GM21529 (cell line): Measurements from ENCODE around the gene DTX2.
"Not testable (repeated sequence)": the region's sequence is repeated elsewhere in the genome, so short reads cannot be mapped to it uniquely, and the experiment has no call there.

Source experiments
- ATAC-seq: cut with Tn5 transposase; IDR thresholded peaks from one replicate; pipeline ENCODE4 v1.9.1; 2021; ENCODE audit not compliant: unreplicated experiment

DTX2 gene

GRCh38 chr7:76485822-76486610 is 24.5 kb downstream of the DTX2 start:
- peak; percentile 10 for ATAC-seq

DNA sequence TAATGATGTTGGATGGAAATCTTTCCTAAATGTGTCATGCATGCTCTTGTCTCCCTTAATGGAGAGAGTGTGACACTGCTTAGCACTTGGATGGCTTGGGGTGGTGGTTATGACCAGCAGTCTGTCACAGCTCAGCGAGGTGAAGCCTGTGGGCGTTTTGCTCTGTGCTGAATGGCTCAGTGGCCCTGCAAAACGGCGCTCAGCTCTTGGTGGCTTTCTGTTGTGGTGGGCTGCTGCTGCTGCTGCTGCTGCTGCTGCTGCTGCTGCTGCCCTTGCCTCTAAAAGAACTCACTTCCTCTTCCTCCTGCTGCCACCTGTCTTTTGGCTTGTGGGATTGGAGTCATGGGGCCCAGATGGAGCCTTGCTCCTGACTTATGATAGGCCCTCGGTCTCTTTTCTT is 25.1 kb downstream of the DTX2 start:
- peak; percentile 99 for ATAC-seq

DNA sequence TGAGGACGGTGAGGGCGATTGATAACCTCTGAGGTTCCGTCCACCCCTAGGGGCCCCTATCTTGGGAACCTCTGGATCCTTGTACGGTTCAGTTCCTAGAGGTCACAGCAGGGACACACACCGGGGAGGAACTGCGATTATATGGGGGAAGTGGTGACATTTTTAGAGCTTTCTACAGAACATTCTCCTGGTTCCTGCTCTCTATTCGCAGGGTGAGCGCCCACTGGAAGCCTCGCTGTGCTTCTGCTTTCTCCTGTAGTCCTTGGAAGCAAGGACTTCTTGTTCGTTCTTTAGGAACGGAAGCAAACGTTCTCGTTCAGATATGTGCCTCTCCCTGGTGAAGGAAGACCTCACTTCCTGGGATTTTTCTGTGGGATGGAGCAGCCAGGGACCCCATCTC is 26.5 kb downstream of the DTX2 start:
- not testable (repeated sequence) for ATAC-seq

- not testable (repeated sequence) for ATAC-seq
Observed at GRCh38 chr7:76492139-76492538, 30.6 kb downstream of the DTX2 start.

GRCh38 chr7:76495717-76496116 is 34.2 kb downstream of the DTX2 start:
- ATAC-seq, result not testable (repeated sequence)

GRCh38 chr7:76497918-76498582 is 36.5 kb downstream of the DTX2 start:
- ATAC-seq, result not testable (repeated sequence)

DNA sequence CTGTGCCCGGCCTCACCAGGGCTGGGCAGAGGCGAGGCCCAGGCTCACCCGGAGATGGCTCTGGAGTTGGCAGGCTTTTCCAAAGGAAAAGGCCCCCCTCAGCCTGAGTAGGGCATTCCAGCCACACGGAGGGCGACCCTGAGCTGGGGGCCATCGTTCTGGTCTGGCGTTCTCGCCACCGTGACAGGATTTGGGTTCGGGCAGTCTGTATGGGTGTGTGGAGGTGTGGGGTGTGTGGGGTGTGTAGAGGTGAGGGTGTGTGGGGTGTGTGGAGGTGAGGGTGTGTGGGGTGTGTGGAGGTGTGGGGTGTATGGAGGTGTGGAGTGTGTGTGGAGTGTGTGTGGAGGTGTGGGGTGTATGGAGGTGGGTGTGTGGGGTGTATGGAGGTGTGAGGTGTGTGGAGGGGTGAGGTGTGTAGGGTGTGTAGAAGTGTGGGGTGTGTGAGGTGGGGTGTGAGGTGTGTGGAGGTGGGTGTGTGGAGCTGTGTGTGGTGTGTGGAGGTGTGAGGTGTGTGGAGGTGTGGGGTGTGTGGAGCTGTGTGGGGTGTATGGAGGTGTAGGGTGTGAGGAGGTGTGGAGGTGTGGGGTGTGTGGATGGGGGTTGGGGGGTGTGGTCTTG is 37.2 kb downstream of the DTX2 start:
- ATAC-seq, result not testable (repeated sequence)

GRCh38 chr7:76499201-76499923 is 37.9 kb downstream of the DTX2 start:
- ATAC-seq, result not testable (repeated sequence)

DNA sequence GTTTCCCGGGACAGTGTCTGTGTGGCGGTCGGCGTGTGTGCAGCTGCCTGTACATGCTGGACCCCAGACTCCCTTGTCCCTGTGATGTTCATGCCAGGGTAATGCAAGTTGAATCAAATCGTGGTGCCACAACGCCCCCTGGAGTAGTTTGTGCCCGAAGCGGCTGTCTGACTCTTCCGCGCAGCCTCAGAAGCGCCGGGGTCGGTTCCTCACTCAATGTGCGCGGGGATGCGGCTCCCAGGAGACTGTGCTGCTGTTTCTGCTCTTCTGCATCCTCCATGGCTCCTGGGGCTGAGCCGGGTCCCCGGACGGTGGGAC is 38.4 kb downstream of the DTX2 start:
- not testable (repeated sequence) for ATAC-seq

- ATAC-seq, result not testable (repeated sequence)
Observed at GRCh38 chr7:76502224-76502623, 40.7 kb downstream of the DTX2 start.

DNA sequence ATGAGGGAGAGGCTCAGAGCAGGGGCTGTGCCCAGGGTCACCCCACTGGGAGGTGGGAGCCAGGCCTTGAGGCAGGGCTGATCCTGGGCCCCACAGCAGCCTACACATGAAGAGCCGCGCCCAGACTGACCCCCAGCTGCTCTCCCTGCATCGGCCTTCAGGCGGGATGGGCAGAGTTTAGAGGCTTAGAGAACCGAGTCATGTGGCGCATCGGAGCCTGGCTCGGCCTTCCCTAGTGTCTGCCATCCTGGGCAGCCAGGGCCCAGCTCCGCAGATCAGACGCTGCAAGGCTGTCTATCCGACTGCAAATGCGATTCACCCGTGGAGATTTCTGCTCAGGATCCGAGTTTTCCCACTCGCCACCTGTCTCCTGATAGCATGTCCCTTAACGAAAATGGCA is 41.3 kb downstream of the DTX2 start:
- not testable (repeated sequence) for ATAC-seq

DNA sequence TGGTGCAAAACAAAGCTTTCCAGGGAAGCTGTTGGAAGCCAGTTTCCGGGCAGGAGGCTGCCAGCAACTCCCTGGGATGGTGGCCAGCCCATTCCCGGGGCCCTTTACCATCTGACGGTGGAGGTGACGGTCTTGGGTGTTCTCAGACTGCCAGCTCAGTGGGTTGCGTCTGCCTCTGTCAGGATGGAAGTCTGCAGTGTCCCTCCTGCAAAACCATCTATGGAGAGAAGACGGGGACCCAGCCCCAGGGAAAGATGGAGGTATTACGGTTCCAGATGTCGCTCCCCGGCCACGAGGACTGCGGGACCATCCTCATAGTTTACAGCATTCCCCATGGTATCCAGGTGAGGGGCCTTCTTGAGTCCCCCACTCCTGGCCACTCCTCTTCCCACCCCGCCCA is 41.7 kb downstream of the DTX2 start:
- ATAC-seq, result not testable (repeated sequence)

DNA sequence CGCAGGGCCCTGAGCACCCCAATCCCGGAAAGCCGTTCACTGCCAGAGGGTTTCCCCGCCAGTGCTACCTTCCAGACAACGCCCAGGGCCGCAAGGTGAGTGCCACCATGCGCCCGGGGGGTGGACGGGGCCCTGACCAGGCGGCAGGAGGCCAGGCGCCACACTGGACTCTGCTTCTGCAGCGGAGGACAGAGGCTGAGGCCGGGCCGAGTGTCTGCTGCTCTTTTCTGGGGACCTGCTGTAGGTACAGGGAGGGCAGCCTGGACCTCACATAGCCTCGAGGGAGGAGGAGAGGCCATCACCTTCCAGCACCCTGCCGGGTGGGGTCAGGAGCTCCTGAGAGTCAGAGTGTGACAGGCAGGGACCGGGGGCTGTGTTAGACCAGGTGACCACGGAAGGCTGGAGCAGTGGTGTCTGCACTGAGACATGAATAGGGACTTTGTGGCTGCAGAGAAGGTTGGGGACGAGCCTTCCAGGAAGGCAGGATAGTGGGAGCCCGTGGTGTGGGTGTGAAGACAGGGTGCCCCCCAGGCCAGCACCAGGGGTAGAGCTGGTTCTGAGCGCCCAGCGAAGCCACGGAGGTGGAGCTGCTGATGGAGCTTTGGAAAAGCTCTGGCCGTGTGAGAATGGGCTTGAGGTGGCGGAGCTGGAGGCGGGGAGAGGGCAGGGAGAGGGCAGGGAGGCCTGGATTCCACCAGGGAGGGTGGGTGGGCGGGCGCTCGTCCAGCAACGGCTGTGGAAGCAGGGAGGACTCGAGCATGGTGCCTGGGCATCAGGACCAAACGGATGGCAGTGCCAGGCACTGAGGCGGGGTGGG is 43.0 kb downstream of the DTX2 start:
- ATAC-seq, result not testable (repeated sequence)

DNA sequence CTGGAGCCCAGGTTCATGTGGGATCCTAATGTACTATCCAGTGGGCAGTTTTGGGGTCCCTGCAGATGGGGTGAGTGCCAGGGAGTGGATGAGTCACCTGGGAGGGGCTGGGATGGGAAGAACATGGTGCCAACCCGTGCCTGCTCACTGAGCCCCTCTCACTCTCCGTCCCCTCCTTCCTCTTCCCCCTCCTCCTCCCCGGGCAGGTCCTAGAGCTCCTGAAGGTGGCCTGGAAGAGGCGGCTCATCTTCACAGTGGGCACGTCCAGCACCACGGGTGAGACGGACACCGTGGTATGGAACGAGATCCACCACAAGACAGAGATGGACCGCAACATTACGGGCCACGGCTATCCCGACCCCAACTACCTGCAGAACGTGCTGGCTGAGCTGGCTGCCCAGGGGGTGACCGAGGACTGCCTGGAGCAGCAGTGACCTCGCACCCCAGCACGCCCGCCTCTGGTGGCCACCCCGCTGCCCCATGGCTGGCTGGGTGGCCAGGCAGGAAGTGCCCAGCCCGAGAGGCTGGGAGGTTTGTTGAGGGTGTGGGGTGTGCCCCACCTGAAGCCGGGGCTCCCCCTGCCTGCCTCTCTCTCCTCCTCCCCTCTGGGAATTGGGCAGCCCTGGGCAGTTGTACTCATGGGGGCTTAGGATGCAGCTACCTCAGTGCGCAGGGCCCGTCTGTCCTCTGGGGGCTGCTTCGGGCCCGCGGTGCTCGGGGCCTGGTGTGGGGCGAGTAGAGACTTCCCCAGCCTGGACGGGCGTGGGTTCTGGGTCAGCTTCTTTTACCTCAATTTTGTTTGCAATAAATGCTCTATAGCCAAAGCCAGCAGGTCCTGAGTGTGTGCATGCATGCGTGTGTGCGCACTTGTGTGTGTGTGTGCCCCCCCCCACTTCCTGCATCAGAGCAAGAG is 43.9 kb downstream of the DTX2 start:
- ATAC-seq, result no peak

- no peak for ATAC-seq
Observed at GRCh38 chr7:76506081-76506440, 44.6 kb downstream of the DTX2 start.

DNA sequence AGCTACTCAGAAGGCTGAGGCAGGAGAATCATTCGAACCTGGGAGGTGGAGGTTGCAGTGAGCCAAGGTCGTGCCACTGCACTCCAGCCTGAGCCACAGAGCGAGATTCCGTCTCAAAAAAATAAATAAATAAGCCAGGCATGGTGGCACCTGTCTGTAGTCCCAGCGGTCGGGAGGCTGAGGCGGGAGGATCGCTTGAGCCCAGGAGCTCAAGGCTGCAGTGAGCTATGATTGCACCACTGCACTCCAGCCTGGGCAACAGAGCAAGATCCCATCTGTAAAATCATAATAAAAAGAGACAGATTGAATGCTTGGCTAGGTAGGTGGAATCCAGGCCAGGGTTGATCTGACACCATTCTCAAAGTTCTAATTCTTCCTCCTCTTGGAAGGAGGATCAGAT is 45.1 kb downstream of the DTX2 start:
- not testable (repeated sequence) for ATAC-seq

DNA sequence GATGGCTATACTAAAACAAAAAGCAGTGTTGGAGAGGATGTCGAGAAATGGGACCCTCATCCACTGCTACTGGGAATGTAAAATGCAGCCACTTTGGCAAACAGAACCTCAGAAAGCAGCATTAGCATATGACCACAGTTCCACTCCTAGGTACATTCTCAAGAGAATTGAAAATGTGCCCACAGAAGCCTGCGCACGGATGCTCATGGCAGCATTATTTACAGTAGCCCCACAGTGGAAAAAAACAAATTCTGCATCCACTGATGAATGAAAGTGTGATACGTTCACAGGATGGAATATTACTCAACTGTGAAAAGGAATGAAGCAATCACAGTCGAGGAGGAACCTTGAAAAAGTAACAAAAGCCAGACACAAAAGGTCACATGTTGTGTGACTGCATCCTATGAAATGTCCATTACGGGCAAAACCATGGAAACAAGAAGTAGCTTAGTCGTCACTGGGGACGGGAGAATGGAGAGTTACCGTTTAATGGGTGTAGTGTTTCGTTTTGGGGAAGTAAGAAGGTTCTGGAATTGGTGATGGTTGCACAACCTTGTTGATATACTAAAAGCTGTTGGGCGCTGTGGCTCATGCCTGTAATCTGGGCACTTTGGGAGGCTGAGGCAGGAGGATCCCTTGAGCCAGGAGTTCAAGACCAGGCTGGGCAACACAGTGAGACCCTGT is 46.4 kb downstream of the DTX2 start:
- no peak for ATAC-seq

DNA sequence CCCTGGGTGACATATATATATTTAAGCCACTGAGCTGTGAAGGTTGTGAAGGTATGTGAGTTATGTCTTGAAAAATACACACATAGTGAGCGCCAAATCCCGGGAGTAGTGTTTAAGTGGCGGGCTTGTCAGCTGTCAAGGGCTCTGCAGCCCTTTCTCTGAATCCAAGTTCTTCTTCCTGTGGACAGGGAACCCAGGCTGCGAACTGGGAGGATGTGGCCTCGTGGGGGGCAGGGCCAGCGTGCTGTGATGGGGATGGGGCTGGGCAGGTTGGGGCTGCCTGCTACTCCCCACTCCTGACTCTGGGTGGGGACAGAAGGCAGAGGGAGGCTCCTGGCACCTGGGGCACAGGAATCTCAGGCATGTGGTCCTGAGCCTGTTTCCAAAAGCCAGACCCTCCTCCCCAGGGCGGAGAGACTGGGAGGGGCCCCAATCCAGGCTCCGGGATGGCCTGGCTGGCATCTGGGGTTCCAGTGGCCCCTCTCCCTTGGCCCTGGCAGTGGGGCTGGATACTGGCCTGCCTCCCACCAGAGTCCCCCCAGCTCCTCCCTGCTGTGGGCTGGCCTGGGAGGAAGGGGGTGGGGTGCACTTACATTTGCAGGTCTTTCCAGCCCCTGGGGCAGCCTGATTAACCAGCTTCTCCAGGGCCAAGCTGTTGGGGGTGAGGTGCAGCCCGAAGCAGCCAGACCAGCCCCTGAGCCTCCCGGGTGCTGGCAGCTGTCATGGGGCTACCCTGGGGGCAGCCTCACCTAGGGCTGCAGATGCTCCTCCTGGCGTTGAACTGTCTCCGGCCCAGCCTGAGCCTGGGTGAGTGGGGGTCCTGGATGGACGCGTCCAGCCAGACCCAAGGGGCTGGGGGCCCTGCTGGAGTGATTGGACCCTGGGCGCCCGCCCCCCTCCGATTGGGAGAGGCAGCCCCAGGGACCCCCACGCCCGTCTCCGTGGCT is 48.7 kb downstream of the DTX2 start, which contains the start of gene UPK3B:
UPK3B (plus strand) TSS at position 622 of the 947 bp plus-strand sequence; CDS start at position 723, 101 bp downstream.
- ATAC-seq, result no peak
